HL-60 (cell line): ENCODE measurements around the gene CES1.
"Not testable (repeated sequence)": the region's sequence is repeated elsewhere in the genome, so short reads cannot be mapped to it uniquely, and the experiment has no call there.

Experiments used
- CTCF ChIP-seq: IDR thresholded peaks from one replicate; pipeline ENCODE4 v1.5.1; 2011; ENCODE audit warnings: low read length, control low read depth, inconsistent platforms; ENCODE audit not compliant: insufficient read depth
- POLR2AphosphoS5 ChIP-seq: IDR thresholded peaks from 2 replicates; pipeline ENCODE4 v1.6.1; 2012; ENCODE audit warnings: low read depth

- not testable (repeated sequence) for TF ChIP-seq CTCF, POLR2AphosphoS5
Measured at GRCh38 chr16:55753145-55753631, 79.7 kb downstream of the CES1 start.
